ENCODE results near the gene RPF1.
"Not testable (repeated sequence)": the region's sequence is repeated elsewhere in the genome, so short reads cannot be mapped to it uniquely, and the experiment has no call there.

The RPF1 gene, protein sequence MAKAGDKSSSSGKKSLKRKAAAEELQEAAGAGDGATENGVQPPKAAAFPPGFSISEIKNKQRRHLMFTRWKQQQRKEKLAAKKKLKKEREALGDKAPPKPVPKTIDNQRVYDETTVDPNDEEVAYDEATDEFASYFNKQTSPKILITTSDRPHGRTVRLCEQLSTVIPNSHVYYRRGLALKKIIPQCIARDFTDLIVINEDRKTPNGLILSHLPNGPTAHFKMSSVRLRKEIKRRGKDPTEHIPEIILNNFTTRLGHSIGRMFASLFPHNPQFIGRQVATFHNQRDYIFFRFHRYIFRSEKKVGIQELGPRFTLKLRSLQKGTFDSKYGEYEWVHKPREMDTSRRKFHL

DNA sequence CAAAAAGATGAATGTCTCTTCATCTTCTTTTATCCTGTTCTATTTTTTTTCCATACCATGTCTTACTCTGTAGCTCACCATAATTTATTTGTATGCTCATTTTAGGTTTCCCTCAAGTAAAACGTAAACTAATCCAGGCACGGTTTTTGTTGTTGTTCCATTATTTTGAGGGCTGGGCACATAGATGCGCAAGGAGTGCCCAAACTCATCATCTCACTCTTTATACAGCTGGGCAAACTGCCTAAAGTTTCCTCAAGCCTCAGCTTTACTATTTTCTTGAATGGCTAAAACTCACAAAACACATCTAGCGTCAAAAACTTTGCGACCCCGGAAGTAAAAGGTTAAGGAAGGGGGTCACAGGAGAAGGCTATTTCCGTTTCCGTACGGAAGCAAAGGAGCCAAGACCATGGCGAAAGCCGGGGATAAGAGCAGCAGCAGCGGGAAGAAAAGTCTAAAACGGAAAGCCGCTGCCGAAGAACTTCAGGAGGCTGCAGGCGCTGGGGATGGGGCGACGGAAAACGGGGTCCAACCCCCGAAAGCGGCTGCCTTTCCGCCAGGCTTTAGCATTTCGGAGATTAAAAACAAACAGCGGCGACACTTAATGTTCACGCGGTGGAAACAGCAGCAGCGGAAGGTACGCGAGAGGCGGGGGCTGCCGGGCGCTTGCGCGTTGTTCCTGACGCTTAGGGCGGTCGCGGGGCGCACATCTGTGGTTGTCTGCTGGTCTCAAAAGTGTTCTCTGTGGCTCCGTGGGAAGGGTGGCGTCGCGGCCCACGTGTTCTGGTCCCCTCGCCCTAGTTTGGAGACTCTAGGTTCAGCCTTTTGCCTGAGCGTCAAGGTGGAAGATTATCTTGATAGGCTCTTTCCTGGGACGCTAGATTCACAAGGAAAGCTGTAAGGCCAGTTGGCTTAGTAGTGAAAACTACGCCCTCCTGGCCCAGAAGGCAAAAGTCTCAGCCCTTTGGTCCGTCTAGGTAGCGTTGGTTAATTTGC lies at the start of gene RPF1:
RPF1 (plus strand) TSS at position 391 of the 993 bp plus-strand sequence; CDS start at position 407, 16 bp downstream.
- DNase-seq, result peak; percentile 35

DNA sequence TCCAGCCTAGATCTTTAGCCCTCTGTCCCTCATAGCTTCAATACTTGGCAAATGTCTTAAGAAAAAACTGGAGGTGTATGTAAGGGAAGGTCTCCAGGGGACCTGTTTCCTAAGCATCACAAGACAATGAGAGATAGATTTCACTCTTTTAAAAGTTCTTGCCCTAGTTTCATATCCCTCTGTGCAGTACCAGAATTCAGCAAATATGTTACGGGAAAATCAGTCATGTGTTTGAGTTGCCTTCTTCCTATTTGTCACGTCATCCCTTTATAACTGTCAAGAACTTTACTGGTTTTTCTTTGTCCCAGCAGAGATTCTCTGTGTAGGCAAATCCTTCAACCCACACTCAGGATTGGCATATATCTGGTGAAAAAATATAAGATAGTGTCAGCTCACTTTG lies 48.5 kb upstream of the RPF1 start:
- DNase-seq, result no peak

GRCh38 chr1:84433258-84434080 lies 45.6 kb upstream of the RPF1 start:
- DNase-seq, result peak; percentile 36

GRCh38 chr1:84434081-84434769 lies 44.8 kb upstream of the RPF1 start:
- no peak for DNase-seq

DNA sequence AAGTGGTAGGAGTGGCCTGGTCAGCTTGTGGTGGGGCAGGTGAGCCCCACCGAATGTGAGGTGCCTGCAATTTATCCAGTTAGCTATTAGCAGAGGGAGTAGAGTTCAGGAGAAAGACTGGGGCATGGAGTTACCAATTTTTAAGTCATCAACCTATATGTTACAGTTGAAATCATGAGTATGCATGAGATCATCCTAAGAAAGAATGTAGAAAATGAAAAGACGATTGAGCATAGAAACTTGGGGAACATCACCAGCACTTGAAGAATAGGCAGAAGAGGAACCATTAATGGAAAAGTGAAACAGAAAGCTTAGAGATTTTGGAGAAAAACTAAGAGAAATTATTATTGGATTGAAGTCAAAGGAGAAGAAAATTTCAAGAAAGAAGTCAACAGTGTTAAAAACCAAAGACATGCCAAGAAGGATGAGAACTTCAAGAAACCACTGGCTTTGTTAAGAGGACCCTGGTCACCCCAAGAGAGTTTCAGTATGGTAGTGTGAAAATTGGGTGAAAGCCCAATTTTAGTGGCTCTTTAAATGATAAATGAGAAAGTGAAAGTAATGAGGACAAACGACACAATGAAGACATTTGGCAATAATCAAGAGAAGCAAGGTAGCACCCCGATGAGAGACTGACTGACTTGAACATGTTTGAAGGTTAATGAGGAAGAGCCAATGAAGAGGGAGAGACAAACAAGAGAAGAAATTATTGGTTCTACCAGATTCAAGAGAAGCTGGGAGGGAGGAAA lies 44.1 kb upstream of the RPF1 start:
- DNase-seq, result no peak

DNA sequence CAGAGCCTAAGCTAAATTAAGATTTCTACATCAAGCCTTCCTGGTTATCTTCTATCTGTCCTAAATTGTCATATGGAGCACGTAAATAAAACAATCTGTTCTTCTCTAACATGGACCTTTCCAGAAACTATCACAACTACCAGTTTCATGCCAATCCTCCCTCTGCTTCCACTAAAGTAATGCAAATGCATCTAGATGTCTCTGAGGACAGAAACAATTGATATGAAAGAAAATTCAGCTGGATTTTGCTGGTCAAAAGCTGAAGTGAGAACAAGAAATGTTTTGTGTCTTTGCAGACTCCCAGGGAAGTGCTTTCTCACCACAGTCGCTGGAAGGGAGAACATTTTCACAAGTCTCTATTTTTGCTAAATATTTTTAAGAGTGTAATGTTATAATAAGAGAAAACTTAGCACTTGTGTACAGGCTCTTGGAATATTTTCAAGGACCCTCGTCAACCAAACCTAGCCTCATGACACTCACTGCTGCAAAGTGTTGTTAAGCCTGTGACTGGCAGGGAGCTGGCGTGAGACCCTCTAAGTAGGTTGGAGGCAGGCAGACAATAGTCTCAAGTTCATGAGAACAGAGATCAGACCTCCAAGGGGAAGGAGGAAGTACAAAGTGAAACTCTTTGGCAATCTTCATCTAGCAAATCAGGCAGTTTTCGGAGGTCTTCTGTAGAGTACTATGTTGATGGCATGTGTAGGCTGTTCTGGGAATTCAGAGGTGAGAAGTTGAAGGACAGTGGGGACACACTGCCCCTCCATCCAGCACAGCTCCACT lies 42.0 kb upstream of the RPF1 start:
- no peak for DNase-seq

DNA sequence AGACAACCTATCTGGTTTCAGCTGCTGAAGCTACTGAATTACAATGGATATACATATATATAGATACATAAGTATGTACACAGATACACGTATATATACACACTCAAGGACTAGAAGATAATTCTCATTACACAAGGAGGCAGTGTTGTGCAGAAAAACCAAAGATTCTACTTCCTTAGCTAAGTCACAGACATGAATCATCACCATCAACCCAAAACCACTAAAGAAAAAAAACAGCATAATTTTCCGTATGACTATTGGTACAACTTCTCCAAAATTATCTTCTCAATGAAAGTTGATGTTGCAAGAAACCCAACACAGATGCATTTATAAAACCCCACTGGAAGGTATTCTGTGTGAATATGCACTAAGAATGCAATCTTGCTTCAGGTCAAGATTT lies 36.8 kb upstream of the RPF1 start:
- DNase-seq, result peak; percentile 7

GRCh38 chr1:84442747-84443646 lies 36.1 kb upstream of the RPF1 start:
- not testable (repeated sequence) for DNase-seq

DNA sequence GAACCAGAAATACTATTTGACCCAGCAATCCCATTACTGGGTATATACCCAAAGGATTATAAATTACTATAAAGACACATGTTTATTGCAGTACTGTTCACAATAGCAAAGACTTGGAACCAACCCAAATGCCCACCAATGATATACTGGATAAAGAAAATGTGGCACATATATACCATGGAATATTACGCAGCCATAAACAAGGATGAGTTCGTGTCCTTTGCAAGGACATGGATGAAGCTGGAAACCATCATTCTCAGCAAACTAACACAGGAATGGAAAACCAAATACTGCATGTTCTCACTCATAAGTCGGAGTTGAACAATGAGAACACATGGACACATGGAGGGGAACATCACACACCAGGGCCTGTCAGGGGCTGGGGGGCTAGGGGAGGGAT lies 30.4 kb upstream of the RPF1 start:
- not testable (repeated sequence) for DNase-seq

DNA sequence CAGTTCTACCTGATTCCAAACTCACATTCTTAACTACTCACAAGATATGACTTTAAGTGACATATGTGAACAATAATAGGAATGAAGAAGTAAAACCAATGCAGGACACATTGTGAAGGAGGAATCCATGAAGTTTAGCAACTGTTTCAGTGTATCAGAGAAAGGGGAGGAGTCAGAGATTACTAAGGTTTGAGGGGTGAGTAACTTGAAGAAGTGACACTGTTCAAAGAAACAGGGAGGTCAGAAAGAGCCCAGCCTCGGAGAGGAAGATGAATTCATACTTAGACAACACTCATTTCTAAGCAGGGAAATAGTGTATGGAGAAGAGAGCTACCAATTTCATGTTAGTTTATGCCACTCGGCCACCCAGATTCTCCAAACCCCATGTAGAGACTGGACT lies 28.2 kb upstream of the RPF1 start:
- no peak for DNase-seq

DNA sequence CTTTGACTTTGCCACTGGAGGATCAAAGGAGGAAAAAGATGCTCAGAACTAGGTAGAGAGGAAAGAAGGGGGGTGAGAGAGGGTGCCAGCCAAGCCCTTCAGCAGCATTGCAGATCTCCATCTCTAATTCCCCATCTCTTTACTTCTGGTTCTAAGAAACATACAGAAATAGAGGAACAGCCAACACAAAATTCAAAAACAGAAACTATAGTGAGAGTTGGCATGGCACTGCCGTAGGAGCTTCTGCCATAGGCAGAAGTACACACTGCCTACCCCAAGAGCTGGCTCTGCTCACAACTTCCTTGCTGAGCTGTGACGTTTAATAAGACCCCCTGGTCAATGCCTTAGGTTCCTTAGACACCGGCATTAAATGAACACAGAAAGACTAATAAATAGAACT lies 26.6 kb upstream of the RPF1 start:
- no peak for DNase-seq

GRCh38 chr1:84462118-84462517 lies 16.9 kb upstream of the RPF1 start:
- no peak for DNase-seq

GRCh38 chr1:84467298-84467697 lies 11.8 kb upstream of the RPF1 start:
- DNase-seq, result no peak

GRCh38 chr1:84476225-84476624 lies 2.8 kb upstream of the RPF1 start:
- DNase-seq, result no peak

- no peak for DNase-seq
Measured at GRCh38 chr1:84479998-84480397, 932 bp downstream of the RPF1 start.

DNA sequence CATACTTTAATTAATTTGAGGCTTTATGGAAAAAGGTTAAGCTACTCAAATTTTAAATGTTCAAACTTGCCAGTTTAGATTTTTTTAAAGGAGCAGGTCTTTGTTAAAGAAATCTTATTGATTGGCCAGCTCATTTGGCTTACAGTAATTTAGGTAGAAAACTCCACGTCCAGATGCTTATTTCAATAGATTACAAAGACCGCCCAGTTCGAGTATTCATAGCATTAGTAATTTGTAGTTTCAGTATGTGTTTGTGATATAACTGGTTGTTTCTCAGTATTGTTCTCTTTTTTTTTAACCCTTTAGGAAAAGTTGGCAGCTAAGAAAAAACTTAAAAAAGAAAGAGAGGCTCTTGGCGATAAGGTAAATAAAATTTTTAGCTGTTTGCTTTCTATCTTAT lies 1.6 kb downstream of the RPF1 start:
- DNase-seq, result no peak

GRCh38 chr1:84481317-84481716 lies 2.3 kb downstream of the RPF1 start:
- DNase-seq, result no peak

DNA sequence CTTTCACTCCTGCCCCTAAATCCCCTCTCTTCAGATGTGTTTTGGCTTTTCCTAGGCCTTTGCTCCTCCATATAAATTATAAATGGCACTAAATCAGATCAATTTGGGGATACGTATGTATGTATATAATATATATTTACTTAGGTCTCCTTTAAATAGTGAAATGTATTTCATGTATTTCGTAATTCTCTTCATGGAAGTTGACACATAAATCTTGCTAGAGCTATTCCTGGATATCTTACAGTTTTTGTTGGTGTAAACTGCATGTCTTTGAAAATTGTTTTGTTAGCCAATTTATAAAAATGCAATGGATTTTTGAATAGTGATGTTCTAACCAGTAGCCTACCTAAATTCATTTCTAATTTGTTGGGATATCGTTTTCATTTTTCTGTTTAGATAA lies 9.0 kb downstream of the RPF1 start:
- no peak for DNase-seq

GRCh38 chr1:84489766-84490165 lies 10.7 kb downstream of the RPF1 start:
- DNase-seq, result no peak

GRCh38 chr1:84492726-84493125 lies 13.7 kb downstream of the RPF1 start:
- DNase-seq, result no peak
